Heart right ventricle (tissue), 16 donors: ENCODE measurements around the gene PMM2. TPM values are rescaled to one million over a fixed set of nuclear protein-coding genes. Genes with fewer than 3 reads are reported as not detected.

Experiments
- ATAC-seq, 8 donors: fragments of 200-7000 bp; cut with Tn5 transposase; one replicate each; pipeline ENCODE4 v1.9.1; 2020; ENCODE audit warnings: mild to moderate bottlenecking in 8 of 8, moderate library complexity in 8 of 8, moderate number of reproducible peaks in 1 of 8
- DNase-seq, 2 donors: peaks; one replicate each; pipeline ENCODE4 v3.0.0-alpha.2; 2020
- H3K27ac ChIP-seq, 10 donors: fragments of 200-600 bp; sonication (generic) in 2 of 10; one replicate each; pipeline versions ENCODE4 v1.5.0 to v1.8.0; 2020 to 2022; ENCODE audit warnings: mild to moderate bottlenecking in 3 of 10
- H3K27me3 ChIP-seq, 7 donors: fragments of 200-600 bp; one replicate each; pipeline ENCODE4 v1.8.0; 2021 to 2022; ENCODE audit warnings: mild to moderate bottlenecking in 2 of 7
- H3K36me3 ChIP-seq, 9 donors: fragments of 200-600 bp; sonication (generic) in 1 of 9; one replicate each; pipeline versions ENCODE4 v1.5.0 to v1.8.0; 2020 to 2022; ENCODE audit warnings: mild to moderate bottlenecking in 2 of 9
- H3K4me1 ChIP-seq, 9 donors: fragments of 200-600 bp; sonication (generic) in 1 of 9; one replicate each; pipeline versions ENCODE4 v1.5.0 to v1.8.0; 2020 to 2022; ENCODE audit warnings: mild to moderate bottlenecking in 4 of 9
- H3K4me3 ChIP-seq, 10 donors: fragments of 200-600 bp; sonication (generic) in 2 of 10; one replicate each; pipeline versions ENCODE4 v1.5.0 to v1.8.0; 2020 to 2022; ENCODE audit warnings: mild to moderate bottlenecking in 7 of 10, moderate library complexity in 2 of 10
- H3K9me3 ChIP-seq, 11 donors: fragments of 200-600 bp in 10 of 11; sonication (generic) in 2 of 11; one replicate each; pipeline versions ENCODE4 v1.5.0 to v1.8.0; 2013 to 2022; ENCODE audit warnings: mild to moderate bottlenecking in 2 of 11, control low read depth in 1 of 11, moderate library complexity in 1 of 11
- WGBS, 2 donors: extraction: QIAGEN DNeasy Blood & Tissue Kit; methylation state at CpG; one replicate each; pipeline ENCODE4 v1.1.7; 2013; ENCODE audit warnings: inconsistent platforms in 1 of 2; 5-methylcytosine and 5-hydroxymethylcytosine counted together
- intact Hi-C, 10 donors: fragments of 100-400 bp; cut with DNase I; formaldehyde crosslinking; loops; one replicate each; pipeline versions ENCODE4 v1.11.1 to v1.14.2; 2022
- polyA plus RNA-seq, 2 donors: library from polyadenylated mRNA; stranded (reverse); fragments of 200-250 nt; gene quantifications; one replicate each; pipeline ENCODE4 v1.2.3, GENCODE V29; 2013
- total RNA-seq, 10 donors: library from RNA; stranded (reverse); fragmentation: NEBNext Ultra II Directional in 3 of 10; extraction: Animal tissue kit (Norgen Biotek cat#: 25700) in 3 of 10; gene quantifications; one replicate each; pipeline versions ENCODE4 v1.2.1 to v1.2.4, GENCODE V29; 2021 to 2023
- TF ChIP-seq, protein P1 (sequence below), 9 donors: fragments of 200-600 bp; sonication (generic) in 2 of 9; IDR thresholded peaks; one replicate each; pipeline versions ENCODE4 v1.5.0 to v1.8.0; 2021 to 2022; ENCODE audit warnings: antibody characterized with exemption in 9 of 9, mild to moderate bottlenecking in 5 of 9, moderate library complexity in 1 of 9
- donor health status: Arrhythmogenic right ventricular cardiomyopathy.
- donor health status: ischemic (EF 13 %, LVEDD 7.1; RV severe dilation, severe dysfunction).
- donor health status: healthy with polysubstance abuse.
- donor health status: DM: no; HTN: yes; CAD: no.
- donor health status: DM: no; HTN: no; CAD: no.
- donor health status: ischemic (EF 25% LVEDD 6.9; RV normal size, moderate dysfunction).
- donor health status: ischemic (EF 25% LVEDD 5.7; RV mildly dilated, moderate dysfunction).
- donor health status: healthy.
- donor health status: DM: yes; HTN: yes; CAD: no.
- donor health status: Ischemic cardiomyopathy.
- donor health status: ischemic (EF 35%, LVEDD 5.7; RV mildly dilated, moderate dysfunction).
- donor health status: nonischemic (EF 11% LVEDD 7.7; RV severe dilation, severe dysfunction).
- donor health status: DM: yes; HTN: yes; CAD: no.
- donor health status: PGD.
- donor health status: ischemic (EF 29% LVEDD 5.4; RV normal size, mild dysfunction).
- donor health status: nonischemic (EF 23%, LVEDD 6.1; RV moderate dilation, normal function).

The PMM2 gene
- total and polyA plus RNA-seq, 12 donors = 9.4 to 25.9 (median 13.9) TPM

- Histone ChIP-seq H3K36me3 (peaks cover 0 to 44% (median 4%) of the 10 kb centered on the region in 9 donors), H3K4me3 (no peak overlapping the region), H3K4me1 (no peaks in the 10 kb centered on the region), H3K9me3 (no peaks in the 10 kb centered on the region), H3K27me3 (no peaks in the 10 kb centered on the region), H3K27ac (no peak overlapping the region)
- intact Hi-C loops = no loop called here
- WGBS, 2 donors = 83 to 90% methylated on average over 18 of the region's 18 CpGs
- TF ChIP-seq, protein P1, sequence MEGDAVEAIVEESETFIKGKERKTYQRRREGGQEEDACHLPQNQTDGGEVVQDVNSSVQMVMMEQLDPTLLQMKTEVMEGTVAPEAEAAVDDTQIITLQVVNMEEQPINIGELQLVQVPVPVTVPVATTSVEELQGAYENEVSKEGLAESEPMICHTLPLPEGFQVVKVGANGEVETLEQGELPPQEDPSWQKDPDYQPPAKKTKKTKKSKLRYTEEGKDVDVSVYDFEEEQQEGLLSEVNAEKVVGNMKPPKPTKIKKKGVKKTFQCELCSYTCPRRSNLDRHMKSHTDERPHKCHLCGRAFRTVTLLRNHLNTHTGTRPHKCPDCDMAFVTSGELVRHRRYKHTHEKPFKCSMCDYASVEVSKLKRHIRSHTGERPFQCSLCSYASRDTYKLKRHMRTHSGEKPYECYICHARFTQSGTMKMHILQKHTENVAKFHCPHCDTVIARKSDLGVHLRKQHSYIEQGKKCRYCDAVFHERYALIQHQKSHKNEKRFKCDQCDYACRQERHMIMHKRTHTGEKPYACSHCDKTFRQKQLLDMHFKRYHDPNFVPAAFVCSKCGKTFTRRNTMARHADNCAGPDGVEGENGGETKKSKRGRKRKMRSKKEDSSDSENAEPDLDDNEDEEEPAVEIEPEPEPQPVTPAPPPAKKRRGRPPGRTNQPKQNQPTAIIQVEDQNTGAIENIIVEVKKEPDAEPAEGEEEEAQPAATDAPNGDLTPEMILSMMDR (IDR thresholded peaks at IDR 0.05) = no peak
- ATAC-seq = no peak
- DNase-seq = no peak
These were observed 33.0 kb upstream of the PMM2 start for GRCh38 chr16:8764525-8765250.

- peak in 1 of 8 donors; percentile 44 for ATAC-seq
- intact Hi-C loops = no loop called here
- DNase-seq = no peak
- peaks cover 0 to 45% (median 4%) of the 10 kb centered on the region in 9 donors for H3K36me3 ChIP-seq
- WGBS, 2 donors = 95 to 98% methylated on average over 8 of the region's 8 CpGs
- H3K4me1 ChIP-seq = no peaks in the 10 kb centered on the region
- TF ChIP-seq, protein P1 (IDR thresholded peaks at IDR 0.05) = no peak
- H3K27ac ChIP-seq = no peak overlapping the region
- H3K27me3 ChIP-seq = no peaks in the 10 kb centered on the region
- no peak overlapping the region for H3K4me3 ChIP-seq
- H3K9me3 ChIP-seq = no peaks in the 10 kb centered on the region
These were observed 30.5 kb upstream of the PMM2 start for GRCh38 chr16:8767176-8767575.

DNA sequence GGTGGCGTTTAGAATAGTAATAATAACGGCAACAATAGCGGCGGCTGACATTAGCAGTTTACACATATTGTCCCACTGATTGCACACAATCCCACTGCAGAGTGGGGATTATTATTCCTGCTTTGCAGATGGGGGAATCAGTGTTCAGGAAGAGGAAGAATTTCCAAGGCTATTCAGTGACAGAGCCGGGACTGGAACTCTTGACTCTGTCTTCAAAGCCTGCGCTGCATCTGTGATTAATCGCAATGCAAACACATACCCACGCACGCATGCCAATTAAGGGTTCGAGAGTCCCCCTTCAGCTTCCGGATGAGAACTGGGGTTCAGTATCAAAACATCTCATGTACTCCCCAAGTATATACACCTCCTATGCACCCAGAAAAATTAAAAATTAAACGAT lies 29.4 kb upstream of the PMM2 start:
- Histone ChIP-seq H3K27ac (no peak overlapping the region), H3K36me3 (peaks cover 0 to 53% (median 4%) of the 10 kb centered on the region in 9 donors), H3K4me1 (no peaks in the 10 kb centered on the region), H3K27me3 (no peaks in the 10 kb centered on the region), H3K9me3 (no peaks in the 10 kb centered on the region), H3K4me3 (no peak overlapping the region)
- ATAC-seq = no peak
- intact Hi-C loops = no loop called here
- DNase-seq = no peak
- WGBS, 2 donors = 93 to 96% methylated on average over 12 of the region's 12 CpGs
- TF ChIP-seq, protein P1 (IDR thresholded peaks at IDR 0.05) = no peak

DNA sequence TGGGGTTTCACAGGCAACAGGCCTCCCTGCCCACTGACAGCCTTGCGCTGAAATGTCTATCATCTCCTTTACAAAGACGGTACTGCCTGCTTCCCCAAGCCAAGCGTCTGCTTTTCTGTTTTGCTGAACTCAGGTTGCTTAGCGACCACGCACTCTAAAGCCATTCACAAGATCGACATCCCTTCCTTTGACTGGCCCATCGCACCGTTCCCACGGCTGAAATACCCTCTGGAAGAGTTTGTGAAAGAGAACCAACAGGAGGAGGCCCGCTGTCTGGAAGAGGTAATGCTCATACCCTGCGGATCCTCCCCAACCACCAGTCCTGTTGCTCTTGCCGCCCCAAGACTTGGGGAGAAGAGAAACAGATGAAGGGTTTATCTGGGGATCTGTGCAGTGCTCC lies 28.9 kb upstream of the PMM2 start:
- H3K4me3 ChIP-seq = no peak overlapping the region
- no peaks in the 10 kb centered on the region for H3K27me3 ChIP-seq
- TF ChIP-seq, protein P1 (IDR thresholded peaks at IDR 0.05) = no peak
- no peaks in the 10 kb centered on the region for H3K9me3 ChIP-seq
- WGBS, 2 donors = 71 to 81% methylated on average over 12 of the region's 12 CpGs
- DNase-seq (no peak), ATAC-seq (no peak)
- peaks cover 0 to 57% (median 4%) of the 10 kb centered on the region in 9 donors for H3K36me3 ChIP-seq
- intact Hi-C loops = no loop called here
- H3K4me1 ChIP-seq = no peaks in the 10 kb centered on the region
- H3K27ac ChIP-seq = no peak overlapping the region
